ENCODE measurements around the gene MYBBP1A.

Gene MYBBP1A

GRCh38 chr17:4547118-4547906 lies 7.9 kb downstream of the MYBBP1A start:
- no peak for DNase-seq

GRCh38 chr17:4545217-4545951 lies 9.8 kb downstream of the MYBBP1A start:
- no peak for DNase-seq

- no peak for DNase-seq
Observed at GRCh38 chr17:4544951-4545216, 10.3 kb downstream of the MYBBP1A start.

- DNase-seq, result no peak
Observed at GRCh38 chr17:4544135-4544950, 10.8 kb downstream of the MYBBP1A start.

GRCh38 chr17:4543557-4544026 lies 11.6 kb downstream of the MYBBP1A start:
- DNase-seq, result no peak

- DNase-seq, result no peak
Observed at GRCh38 chr17:4542726-4543191, 12.4 kb downstream of the MYBBP1A start.

GRCh38 chr17:4542003-4542725 lies 13.0 kb downstream of the MYBBP1A start:
- DNase-seq, result no peak

GRCh38 chr17:4541328-4542002 lies 13.7 kb downstream of the MYBBP1A start:
- no peak for DNase-seq

- no peak for DNase-seq
Observed at GRCh38 chr17:4540687-4541327, 14.4 kb downstream of the MYBBP1A start.

- no peak for DNase-seq
Observed at GRCh38 chr17:4540224-4540651, 14.9 kb downstream of the MYBBP1A start.

GRCh38 chr17:4539576-4540223 lies 15.5 kb downstream of the MYBBP1A start:
- no peak for DNase-seq

GRCh38 chr17:4539025-4539424 lies 16.2 kb downstream of the MYBBP1A start:
- DNase-seq, result no peak

GRCh38 chr17:4538236-4539002 lies 16.8 kb downstream of the MYBBP1A start:
- DNase-seq, result no peak

GRCh38 chr17:4537451-4538235 lies 17.5 kb downstream of the MYBBP1A start:
- DNase-seq, result no peak

GRCh38 chr17:4536742-4537411 lies 18.3 kb downstream of the MYBBP1A start:
- no peak for DNase-seq

- no peak for DNase-seq
Observed at GRCh38 chr17:4536259-4536741, 18.9 kb downstream of the MYBBP1A start.

GRCh38 chr17:4535667-4536258 lies 19.4 kb downstream of the MYBBP1A start:
- no peak for DNase-seq

Measured in CD4-positive, alpha-beta T cell treated with Interferon alpha-2 for 1 hour (primary cell).